Measurements from ENCODE around the gene C14orf180. TPM values are rescaled to one million over a fixed set of nuclear protein-coding genes. Genes with fewer than 3 reads are reported as not detected.

The C14orf180 gene
- total and polyA plus RNA-seq, 10 of the 15 experiments (the other 5 are each of a cell fraction or from before 2014, with no cell fraction given), result not detected

DNA sequence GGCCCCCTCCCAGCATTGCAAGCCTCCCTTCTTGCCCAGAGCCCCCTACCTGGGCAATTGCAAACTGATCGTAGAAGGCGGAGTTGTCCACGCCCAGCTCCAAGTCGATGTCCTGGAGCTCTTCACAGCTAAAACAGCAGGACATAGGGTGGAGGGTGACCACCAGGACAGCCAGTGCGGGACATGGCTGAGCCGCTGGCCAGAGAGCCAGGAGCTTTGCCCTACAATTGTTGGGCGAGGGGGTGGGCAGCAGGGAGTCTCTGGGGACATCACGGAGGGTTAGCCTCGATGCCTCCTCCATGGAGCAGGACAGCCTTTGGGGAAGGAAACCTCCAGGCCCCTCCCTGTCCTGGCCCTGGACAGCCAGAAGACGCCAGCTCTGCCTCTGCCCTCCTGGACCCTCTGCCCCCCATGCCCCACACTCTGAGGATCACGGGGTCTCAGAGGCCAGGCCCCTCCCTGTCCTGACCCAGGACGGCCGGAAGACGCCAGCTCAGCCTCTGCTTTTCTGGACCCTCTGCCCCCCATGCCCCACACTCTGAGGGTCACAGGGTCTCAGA lies 15.6 kb downstream of the C14orf180 start:
- TF ChIP-seq SIX5 (IDR thresholded peaks at IDR 0.05; ENCODE audit: low read depth, low read length, severe bottlenecking), result no peak
- TF ChIP-seq MLLT1 (IDR thresholded peaks at IDR 0.05), result no peak
- TF ChIP-seq HSF1 (IDR thresholded peaks at IDR 0.05; ENCODE audit: low read depth, low read length), result no peak
- no peak for TF ChIP-seq SUZ12 (IDR thresholded peaks at IDR 0.05; ENCODE audit: unreplicated experiment)
- no peak for TF ChIP-seq SMC3 (IDR thresholded peaks at IDR 0.05; ENCODE audit: borderline replicate concordance, low read length)
- TF ChIP-seq RAD21 (IDR thresholded peaks at IDR 0.05; ENCODE audit: insufficient read depth, low read depth, low read length), result no peak
- no peak for TF ChIP-seq HDAC2 (IDR thresholded peaks at IDR 0.05)
- no peak for TF ChIP-seq RCOR1 (conservative IDR thresholded peaks at IDR 0.05; ENCODE audit: low read depth, low read length)
- no peak for TF ChIP-seq FOXM1 (IDR thresholded peaks at IDR 0.05; ENCODE audit: low read depth, low read length)
- TF ChIP-seq CHD4 (IDR thresholded peaks at IDR 0.05), result no peak
- no peak for TF ChIP-seq NFYB (IDR thresholded peaks at IDR 0.05; ENCODE audit: insufficient read depth, low read depth, low read length)
- TF ChIP-seq TCF7 (IDR thresholded peaks at IDR 0.05; ENCODE audit: borderline replicate concordance), result no peak
- POLR2A ChIA-PET, result no interaction called here
- H3K9ac ChIP-seq (ENCODE audit: control insufficient read depth, insufficient read depth, low read length), result no peak overlapping the region

More for the DNA sequence above, 15.6 kb downstream of the C14orf180 start:
- 40% methylated on average over 14 of the region's 14 CpGs for WGBS (ENCODE audit: insufficient coverage, insufficient replicate concordance, low lambda C conversion rate, missing lambda C conversion rate)
- intact Hi-C loops (cut with micrococcal nuclease; ENCODE audit: unreplicated experiment) (no loop called here), in situ Hi-C loops (cut with MboI) (no loop called here)
- Histone ChIP-seq H3K27ac (ENCODE audit: control insufficient read depth, insufficient read depth) (no peak overlapping the region), H2AFZ (ENCODE audit: control insufficient read depth, low read depth, low read length) (no peak overlapping the region), H4K20me1 (ENCODE audit: control insufficient read depth, insufficient read depth) (no peaks in the 10 kb centered on the region), H3K4me1 (ENCODE audit: control insufficient read depth, insufficient read depth, low read length) (no peaks in the 10 kb centered on the region), H3K4me3 (no peak overlapping the region), H3K4me2 (ENCODE audit: control insufficient read depth, insufficient read depth) (no peak overlapping the region), H3K9me3 (replicated peaks; ENCODE audit: control insufficient read depth, insufficient read depth, low read length) (no peaks in the 10 kb centered on the region), H3K27me3 (replicated peaks in 1 of 2; ENCODE audit: control insufficient read depth in 2 of 2, insufficient read depth in 2 of 2, low read length in 1 of 2) (no peaks in the 10 kb centered on the region; a peak in 1 of 4 replicates), H3K79me2 (ENCODE audit: control insufficient read depth, insufficient read depth, low read length) (no peaks in the 10 kb centered on the region), H3K36me3 (ENCODE audit: control insufficient read depth in 2 of 2, insufficient read depth in 2 of 2, low read length in 1 of 2) (no peaks in the 10 kb centered on the region)
- ChIA-PET RAD21 (ENCODE audit: unreplicated experiment) (no interaction called here), CTCF (interaction anchor here (0.9 kb wide), 1 partner anchor 156 kb away, joined by 3 read pairs; no protein-coding TSS in a partner anchor), SMC1A (ENCODE audit: uncharacterized antibody, unreplicated experiment) (no interaction called here)
- BruUV-seq (replicated peaks), result no TSS peak
- no peak for ATAC-seq
- no peak for FAIRE-seq
- DNase-seq (ENCODE audit: low read depth, low spot score), result no peak

Measured in GM12878 (cell line).